ENCODE results near the gene PLEKHA7. TPM values are rescaled to one million over a fixed set of nuclear protein-coding genes. Genes with fewer than 3 reads are reported as not detected.

The PLEKHA7 gene
- polyA plus RNA-seq, 1 of the 3 experiments (the other 2 are of a cell fraction): 0.12 TPM

DNA sequence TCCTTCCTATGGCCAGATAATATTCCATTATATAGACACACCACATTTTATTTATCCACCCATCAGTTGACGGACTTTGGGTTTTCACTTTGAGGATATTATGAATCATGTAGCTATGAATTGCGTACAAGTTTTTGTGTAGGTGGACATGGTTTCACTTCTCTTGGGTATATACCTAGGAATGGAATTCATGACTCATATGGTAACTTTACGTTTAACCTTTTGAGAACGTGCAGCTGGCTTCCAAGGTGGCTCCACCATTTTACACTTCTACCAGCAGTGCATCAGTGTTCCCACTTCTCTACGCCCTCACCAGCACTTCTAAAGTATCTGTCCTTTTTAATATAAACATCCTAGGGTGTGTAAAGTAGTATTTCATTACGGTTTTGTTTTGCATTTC lies 112.0 kb downstream of the PLEKHA7 start:
- Histone ChIP-seq H3K4me2 (no peak overlapping the region), H3K9me3 (no peaks in the 10 kb centered on the region), H3F3A (replicated peaks; ENCODE audit: insufficient read depth) (no peaks in the 10 kb centered on the region), H2AFZ (ENCODE audit: low read depth) (no peak overlapping the region), H3K27ac (ENCODE audit: low read depth in 2 of 2, low read length in 1 of 2) (no peak overlapping the region), H3K27me3 (ENCODE audit: insufficient read depth) (no peaks in the 10 kb centered on the region), H3K36me3 (replicated peaks in 1 of 2; ENCODE audit: control insufficient read depth in 1 of 2, insufficient read depth in 2 of 2, low read length in 1 of 2) (no peaks in the 10 kb centered on the region), H3K9me2 (no peaks in the 10 kb centered on the region), H3K4me3 (ENCODE audit: low read depth in 2 of 2, low read length in 1 of 2) (no peak overlapping the region), H3K79me2 (ENCODE audit: insufficient read depth) (no peaks in the 10 kb centered on the region), H3K9ac (no peak overlapping the region), H4K20me1 (ENCODE audit: insufficient read depth) (no peaks in the 10 kb centered on the region), H3K4me1 (ENCODE audit: control insufficient read depth in 1 of 2, insufficient read depth in 2 of 2, low read depth in 1 of 2, low read length in 1 of 2) (no peaks in the 10 kb centered on the region; a peak in 2 of 4 replicates)
- POLR2A ChIA-PET: no interaction called here
- TF ChIP-seq GABPA (IDR thresholded peaks at IDR 0.05; ENCODE audit: low read depth): no peak
- no peak for TF ChIP-seq TEAD4 (IDR thresholded peaks at IDR 0.05; ENCODE audit: borderline replicate concordance, insufficient read depth)
- TF ChIP-seq JUND (IDR thresholded peaks at IDR 0.05): no peak
- TF ChIP-seq NFIC (IDR thresholded peaks at IDR 0.05; ENCODE audit: borderline replicate concordance): no peak
- no peak for TF ChIP-seq RAD21 (IDR thresholded peaks at IDR 0.05; ENCODE audit: low read length)
- TF ChIP-seq PBX3 (IDR thresholded peaks at IDR 0.05): no peak
- no peak for TF ChIP-seq RFX5 (IDR thresholded peaks at IDR 0.05; ENCODE audit: low read length)
- no peak for TF ChIP-seq RXRA (IDR thresholded peaks at IDR 0.05; ENCODE audit: borderline replicate concordance, low read depth)
- TF ChIP-seq RCOR1 (IDR thresholded peaks at IDR 0.05; ENCODE audit: low read length): no peak
- no peak for TF ChIP-seq FOXM1 (IDR thresholded peaks at IDR 0.05; ENCODE audit: low read depth)
- TF ChIP-seq MXI1 (IDR thresholded peaks at IDR 0.05; ENCODE audit: low read depth, low read length): no peak
- no peak for TF ChIP-seq FOSL2 (IDR thresholded peaks at IDR 0.05; ENCODE audit: borderline replicate concordance, low read depth)
- TF ChIP-seq EP300 (IDR thresholded peaks at IDR 0.05; ENCODE audit: borderline replicate concordance in 1 of 2, low read depth in 1 of 2, low read length in 1 of 2): no peak
- no peak for TF ChIP-seq EZH2phosphoT487 (IDR thresholded peaks at IDR 0.05; ENCODE audit: borderline replicate concordance, low read depth)
- no peak for TF ChIP-seq NRF1 (IDR thresholded peaks at IDR 0.05; ENCODE audit: low read depth, low read length)
- TF ChIP-seq, protein P1, sequence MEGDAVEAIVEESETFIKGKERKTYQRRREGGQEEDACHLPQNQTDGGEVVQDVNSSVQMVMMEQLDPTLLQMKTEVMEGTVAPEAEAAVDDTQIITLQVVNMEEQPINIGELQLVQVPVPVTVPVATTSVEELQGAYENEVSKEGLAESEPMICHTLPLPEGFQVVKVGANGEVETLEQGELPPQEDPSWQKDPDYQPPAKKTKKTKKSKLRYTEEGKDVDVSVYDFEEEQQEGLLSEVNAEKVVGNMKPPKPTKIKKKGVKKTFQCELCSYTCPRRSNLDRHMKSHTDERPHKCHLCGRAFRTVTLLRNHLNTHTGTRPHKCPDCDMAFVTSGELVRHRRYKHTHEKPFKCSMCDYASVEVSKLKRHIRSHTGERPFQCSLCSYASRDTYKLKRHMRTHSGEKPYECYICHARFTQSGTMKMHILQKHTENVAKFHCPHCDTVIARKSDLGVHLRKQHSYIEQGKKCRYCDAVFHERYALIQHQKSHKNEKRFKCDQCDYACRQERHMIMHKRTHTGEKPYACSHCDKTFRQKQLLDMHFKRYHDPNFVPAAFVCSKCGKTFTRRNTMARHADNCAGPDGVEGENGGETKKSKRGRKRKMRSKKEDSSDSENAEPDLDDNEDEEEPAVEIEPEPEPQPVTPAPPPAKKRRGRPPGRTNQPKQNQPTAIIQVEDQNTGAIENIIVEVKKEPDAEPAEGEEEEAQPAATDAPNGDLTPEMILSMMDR (IDR thresholded peaks at IDR 0.05): no peak
- no peak for TF ChIP-seq USF1 (IDR thresholded peaks at IDR 0.05; ENCODE audit: borderline replicate concordance, low read depth)
- no peak for TF ChIP-seq TCF12 (IDR thresholded peaks at IDR 0.05)
- TF ChIP-seq GATA2 (CRISPR knock-in tag; IDR thresholded peaks at IDR 0.05): no peak
- no peak for DNase-seq
- CTCF ChIA-PET: interaction anchor here (1.5 to 1.8 kb wide), 3 partner anchors 10 to 82 kb away, joined by 3 to 6 read pairs (median 5); no protein-coding TSS in a partner anchor
- 62% methylated on average over 6 of the region's 6 CpGs for WGBS (ENCODE audit: low lambda C conversion rate)
